GM12892 (cell line): ENCODE measurements around the gene IGDCC3.

Experiments
- POLR2A ChIP-seq: IDR thresholded peaks from 2 replicates; pipeline ENCODE4 v1.6.1; 2011; ENCODE audit warnings: low read depth, low read length, control low read depth
- POLR2AphosphoS5 ChIP-seq: IDR thresholded peaks from 2 replicates; pipeline ENCODE4 v1.6.1; 2011; ENCODE audit warnings: low read depth, low read length, control low read depth

DNA sequence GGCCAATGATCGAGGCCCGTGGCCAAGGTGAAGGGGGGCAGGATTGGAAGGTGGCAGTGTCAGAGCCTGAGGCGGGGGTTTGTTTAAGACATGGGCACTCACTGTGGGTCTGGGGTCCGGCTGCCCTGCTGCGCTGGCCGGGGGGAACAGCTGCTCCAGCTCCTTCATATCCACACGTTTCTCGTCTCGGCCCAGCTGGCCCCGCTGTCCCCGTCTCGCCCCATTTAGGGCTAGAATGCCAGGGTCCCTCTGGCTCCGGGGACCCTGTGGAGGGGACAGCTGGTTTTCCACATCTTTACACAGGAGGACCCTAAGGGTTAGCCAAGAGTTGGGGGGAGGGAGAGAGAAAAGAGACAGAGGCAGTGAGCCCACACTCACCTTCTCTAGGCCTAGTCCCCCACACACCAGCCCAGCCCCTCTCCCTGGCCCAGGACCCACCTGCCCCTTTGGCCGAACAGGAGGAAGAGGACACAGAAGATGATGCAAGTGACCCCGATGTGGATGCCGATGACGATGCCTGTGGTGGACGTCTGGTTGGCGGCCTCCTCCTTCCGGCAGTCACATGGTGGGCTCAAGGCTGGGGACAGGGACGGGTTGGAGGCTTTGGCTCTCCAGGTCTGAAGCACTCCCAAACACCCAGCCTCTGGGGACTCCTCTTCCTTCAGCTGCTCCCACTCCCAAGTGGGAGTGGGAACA, 48.4 kb downstream of the IGDCC3 start:
- no peak for TF ChIP-seq POLR2A
- no peak for TF ChIP-seq POLR2AphosphoS5
